Naive B cell (primary cell): ENCODE data around the gene ZNF121. TPM values are rescaled to one million over a fixed set of nuclear protein-coding genes. Genes with fewer than 3 reads are reported as not detected.

Experiments
- ATAC-seq, 2 donors: fragments of 150-1000 bp; cut with Tn5 transposase; 2 replicates each; pipeline ENCODE4 v1.10.0; 2021; ENCODE audit warnings: low read depth in 2 of 2, mild to moderate bottlenecking in 2 of 2, moderate library complexity in 2 of 2
- DNase-seq: peaks from one replicate; pipeline ENCODE4 v3.0.0; 2022
- H3K27ac Mint-ChIP-seq, 6 donors: one replicate each; pipeline ENCODE4 v1.8.0; 2020 to 2022; ENCODE audit warnings: mild to moderate bottlenecking in 6 of 6, mixed read lengths in 6 of 6, moderate library complexity in 5 of 6, inconsistent platforms in 2 of 6
- H3K27me3 Mint-ChIP-seq, 3 donors: one replicate each; pipeline ENCODE4 v1.8.0; 2021 to 2022; ENCODE audit warnings: mixed read lengths in 3 of 3, mild to moderate bottlenecking in 1 of 3
- H3K36me3 Mint-ChIP-seq, 2 donors: one replicate each; pipeline ENCODE4 v1.8.0; 2020 to 2022; ENCODE audit warnings: mixed read lengths in 2 of 2, inconsistent platforms in 1 of 2, mild to moderate bottlenecking in 1 of 2
- H3K4me1 Mint-ChIP-seq, 3 donors: one replicate each; pipeline ENCODE4 v1.8.0; 2020 to 2022; ENCODE audit warnings: mixed read lengths in 3 of 3, inconsistent platforms in 1 of 3, mild to moderate bottlenecking in 1 of 3, moderate library complexity in 1 of 3
- H3K4me3 Mint-ChIP-seq, 8 donors: one replicate each; pipeline ENCODE4 v1.8.0; 2020 to 2022; ENCODE audit warnings: mild to moderate bottlenecking in 8 of 8, mixed read lengths in 8 of 8, moderate library complexity in 8 of 8, inconsistent platforms in 2 of 8
- H3K9me3 Mint-ChIP-seq, 7 donors: one replicate each; pipeline ENCODE4 v1.8.0; 2020 to 2022; ENCODE audit warnings: mixed read lengths in 7 of 7, mild to moderate bottlenecking in 5 of 7, inconsistent platforms in 2 of 7, moderate library complexity in 1 of 7
- polyA plus RNA-seq, 6 donors: library from polyadenylated mRNA; unstranded; fragments of 300-500 nt; fragmentation: Illumina TruSeq; gene quantifications; one replicate each; pipeline ENCODE4 v1.2.3, GENCODE V29; 2021; ENCODE audit warnings: low read depth in 6 of 6

The ZNF121 gene
- polyA plus RNA-seq, 6 donors from 2014 or later, result 3.1 to 6.8 (median 5.3) TPM

GRCh38 chr19:9523885-9524474 lies 60.3 kb downstream of the ZNF121 start:
- Mint-ChIP-seq H3K36me3 (peaks cover 36 to 57% of the 10 kb centered on the region in 2 donors), H3K9me3 (peaks cover 8 to 84% (median 82%) of the 10 kb centered on the region in 7 donors), H3K4me1 (no peaks in the 10 kb centered on the region), H3K27me3 (no peaks in the 10 kb centered on the region), H3K27ac (no peak overlapping the region), H3K4me3 (no peak overlapping the region)
- DNase-seq (no peak), ATAC-seq (no peak)

Other genes starting within 250 kb of the ZNF121 start
- gene ZNF177, start 221.5 kb downstream of the ZNF121 start, polyA plus RNA-seq, result 1 to 10 TPM in 5 of 6 donors, not detected in 1; 1.1 to 4.9 (median 1.4) TPM
- 10 to 100 TPM; 21.3 to 27.9 (median 24.7) TPM for gene ZNF266, start 148.9 kb downstream of the ZNF121 start, polyA plus RNA-seq
- not detected for gene ZNF560, start 85.9 kb downstream of the ZNF121 start, polyA plus RNA-seq
- gene ZNF426, start 45.9 kb downstream of the ZNF121 start, polyA plus RNA-seq, result 10 to 100 TPM; 14.3 to 19.5 (median 17.7) TPM
- 10 to 100 TPM in 5 of 6 donors, 1 to 10 TPM in 1; 8.7 to 28.2 (median 13.1) TPM for gene ZNF561, start 36.7 kb upstream of the ZNF121 start, polyA plus RNA-seq
- gene ZNF562, start 90.6 kb upstream of the ZNF121 start, polyA plus RNA-seq, result 1 to 10 TPM in 5 of 6 donors, under 1 TPM in 1; 0.29 to 8.5 (median 6.0) TPM
- gene ZNF846, start 184.2 kb upstream of the ZNF121 start, polyA plus RNA-seq, result 10 to 100 TPM in 1 of 6 donors, 1 to 10 TPM in 4, not detected in 1; 5.2 to 12.0 (median 6.6) TPM
- gene FBXL12, start 234.6 kb upstream of the ZNF121 start, polyA plus RNA-seq, result 10 to 100 TPM; 12.6 to 24.7 (median 13.4) TPM
- 100 to 1,000 TPM; 401 to 570 (median 499) TPM for gene UBL5, start 243.4 kb upstream of the ZNF121 start, polyA plus RNA-seq